ENCODE measurements around the gene SND1.

The SND1 gene

GRCh38 chr7:128063088-128063487 is 411.1 kb downstream of the SND1 start:
- DNase-seq = no peak

GRCh38 chr7:128065872-128066271 is 413.9 kb downstream of the SND1 start:
- no peak for DNase-seq

GRCh38 chr7:128066395-128066794 is 414.4 kb downstream of the SND1 start:
- DNase-seq = no peak

- DNase-seq = no peak
These were observed 414.9 kb downstream of the SND1 start for GRCh38 chr7:128066858-128067257.

GRCh38 chr7:128067983-128068382 is 416.0 kb downstream of the SND1 start:
- no peak for DNase-seq

- no peak for DNase-seq
These were observed 416.8 kb downstream of the SND1 start for GRCh38 chr7:128068785-128069184.

- no peak for DNase-seq
These were observed 417.7 kb downstream of the SND1 start for GRCh38 chr7:128069373-128070364.

- DNase-seq = no peak
These were observed 419.4 kb downstream of the SND1 start for GRCh38 chr7:128071376-128071775.

GRCh38 chr7:128071801-128072200 is 419.8 kb downstream of the SND1 start:
- DNase-seq = no peak

- no peak for DNase-seq
These were observed 421.8 kb downstream of the SND1 start for GRCh38 chr7:128073671-128074310.

GRCh38 chr7:128074336-128074735 is 422.3 kb downstream of the SND1 start:
- no peak for DNase-seq

- DNase-seq = no peak
These were observed 422.7 kb downstream of the SND1 start for GRCh38 chr7:128074736-128075135.

- DNase-seq = peak; percentile 38
These were observed 423.5 kb downstream of the SND1 start for GRCh38 chr7:128075242-128076095.

GRCh38 chr7:128076196-128076795 is 424.3 kb downstream of the SND1 start:
- DNase-seq = no peak

GRCh38 chr7:128076796-128077271 is 424.8 kb downstream of the SND1 start:
- DNase-seq = peak; percentile 77

GRCh38 chr7:128078309-128078708 is 426.3 kb downstream of the SND1 start:
- no peak for DNase-seq

GRCh38 chr7:128080169-128080568 is 428.2 kb downstream of the SND1 start:
- DNase-seq = no peak

- no peak for DNase-seq
These were observed 429.4 kb downstream of the SND1 start for GRCh38 chr7:128081351-128081750.

GRCh38 chr7:128081808-128082207 is 429.8 kb downstream of the SND1 start:
- DNase-seq = no peak

- no peak for DNase-seq
These were observed 430.4 kb downstream of the SND1 start for GRCh38 chr7:128082431-128082830.

- peak; percentile 43 for DNase-seq
These were observed 433.1 kb downstream of the SND1 start for GRCh38 chr7:128084896-128085608.

- DNase-seq = no peak
These were observed 438.5 kb downstream of the SND1 start for GRCh38 chr7:128090492-128090891.

All from right hindlimb (tissue), 1 donor.